GM15510 (cell line): ENCODE measurements around the gene ATP8B2.

Experiments used
- POLR2A ChIP-seq: IDR thresholded peaks from 3 replicates; pipeline ENCODE4 v1.6.1; 2011; ENCODE audit warnings: borderline replicate concordance; ENCODE audit not compliant: insufficient read length; ENCODE audit errors: extremely low read depth

Gene ATP8B2

GRCh38 chr1:154323493-154323892 lies 1.8 kb upstream of the ATP8B2 start:
- TF ChIP-seq POLR2A: no peak

GRCh38 chr1:154324241-154324640 lies 1.1 kb upstream of the ATP8B2 start:
- TF ChIP-seq POLR2A: no peak

- peak; percentile 52 for TF ChIP-seq POLR2A
Measured at GRCh38 chr1:154325583-154326545, 539 bp downstream of the ATP8B2 start.

- TF ChIP-seq POLR2A: no peak
Measured at GRCh38 chr1:154326546-154327465, 1.5 kb downstream of the ATP8B2 start.

- no peak for TF ChIP-seq POLR2A
Measured at GRCh38 chr1:154327466-154328317, 2.4 kb downstream of the ATP8B2 start.

GRCh38 chr1:154328318-154329151 lies 3.2 kb downstream of the ATP8B2 start:
- TF ChIP-seq POLR2A: peak; percentile 16

GRCh38 chr1:154329152-154329521 lies 3.8 kb downstream of the ATP8B2 start:
- TF ChIP-seq POLR2A: no peak

- TF ChIP-seq POLR2A: no peak
Measured at GRCh38 chr1:154329551-154330131, 4.3 kb downstream of the ATP8B2 start.

GRCh38 chr1:154330669-154331068 lies 5.3 kb downstream of the ATP8B2 start:
- TF ChIP-seq POLR2A: no peak

- TF ChIP-seq POLR2A: no peak
Measured at GRCh38 chr1:154334079-154335024, 9.0 kb downstream of the ATP8B2 start.

GRCh38 chr1:154335025-154335714 lies 9.8 kb downstream of the ATP8B2 start:
- no peak for TF ChIP-seq POLR2A
